ENCODE data around the gene PLCXD3.
"Not testable (repeated sequence)": the region's sequence is repeated elsewhere in the genome, so short reads cannot be mapped to it uniquely, and the experiment has no call there.

DNA sequence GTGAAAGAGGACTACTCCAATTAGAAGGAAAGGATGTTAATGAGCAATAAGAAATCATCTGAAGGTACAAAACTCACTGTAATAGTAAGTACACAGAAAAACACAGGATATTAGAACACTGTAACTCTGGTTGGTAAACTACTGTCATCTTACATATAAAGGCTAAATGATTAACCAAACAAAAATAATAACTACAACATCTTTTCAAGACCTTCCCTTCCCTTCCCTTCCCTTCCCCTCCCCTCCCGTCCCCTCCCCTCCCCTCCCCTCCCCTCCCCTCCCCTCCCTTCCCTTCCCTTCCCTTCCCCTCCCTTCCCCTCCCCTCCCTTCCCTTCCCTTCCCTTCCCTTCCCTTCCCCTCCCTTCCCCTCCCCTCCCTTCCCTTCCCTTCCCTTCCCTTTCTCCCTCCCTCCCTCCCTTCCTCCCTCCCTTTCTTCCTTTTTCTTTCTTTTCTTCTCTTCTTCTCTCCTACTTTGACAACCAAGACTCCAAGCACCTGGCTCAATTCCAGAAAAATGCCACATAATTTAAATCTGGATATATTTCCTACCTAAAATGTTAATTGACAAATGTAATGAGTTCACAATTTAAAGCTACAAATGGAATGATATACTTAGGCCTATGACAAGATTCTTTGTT is 38.7 kb downstream of the PLCXD3 start:
- not testable (repeated sequence) for TF ChIP-seq POLR2AphosphoS5, POLR2A (IDR thresholded peaks at IDR 0.05; ENCODE audit: low read depth, low read length)

Measured in GM12892 (cell line).